ENCODE results near the gene NFIB.

DNA sequence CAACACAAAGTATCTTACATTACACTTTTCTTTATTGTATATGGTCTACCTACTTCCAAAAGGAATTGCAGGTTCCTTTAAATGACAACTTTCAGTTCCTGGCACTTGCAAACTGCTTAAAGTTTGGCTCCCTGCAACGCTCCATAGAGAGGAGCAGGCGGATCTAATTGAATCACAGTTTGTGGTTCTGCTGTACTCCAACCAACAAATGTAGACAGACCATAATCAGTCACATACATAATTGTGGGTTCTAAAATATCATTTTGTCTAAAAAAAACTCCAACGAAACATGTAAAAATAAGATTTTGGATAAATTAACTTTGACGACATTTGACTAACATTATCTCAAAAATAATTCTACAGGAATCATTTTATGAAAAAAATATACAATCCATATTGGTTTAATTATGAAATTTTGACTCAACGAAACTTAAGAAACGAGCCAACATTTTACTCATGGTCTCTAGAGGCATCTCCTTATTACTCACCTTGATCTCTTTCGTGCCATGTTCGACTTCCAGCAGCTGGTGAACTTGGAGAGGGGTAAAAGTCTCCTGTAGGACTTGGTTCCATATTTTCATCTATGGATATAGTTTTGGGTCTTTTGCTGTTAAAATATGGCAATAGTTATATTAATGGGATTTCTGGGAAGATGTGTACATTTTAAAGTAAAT lies 167.6 kb downstream of the NFIB start:
- TF ChIP-seq, protein P1, sequence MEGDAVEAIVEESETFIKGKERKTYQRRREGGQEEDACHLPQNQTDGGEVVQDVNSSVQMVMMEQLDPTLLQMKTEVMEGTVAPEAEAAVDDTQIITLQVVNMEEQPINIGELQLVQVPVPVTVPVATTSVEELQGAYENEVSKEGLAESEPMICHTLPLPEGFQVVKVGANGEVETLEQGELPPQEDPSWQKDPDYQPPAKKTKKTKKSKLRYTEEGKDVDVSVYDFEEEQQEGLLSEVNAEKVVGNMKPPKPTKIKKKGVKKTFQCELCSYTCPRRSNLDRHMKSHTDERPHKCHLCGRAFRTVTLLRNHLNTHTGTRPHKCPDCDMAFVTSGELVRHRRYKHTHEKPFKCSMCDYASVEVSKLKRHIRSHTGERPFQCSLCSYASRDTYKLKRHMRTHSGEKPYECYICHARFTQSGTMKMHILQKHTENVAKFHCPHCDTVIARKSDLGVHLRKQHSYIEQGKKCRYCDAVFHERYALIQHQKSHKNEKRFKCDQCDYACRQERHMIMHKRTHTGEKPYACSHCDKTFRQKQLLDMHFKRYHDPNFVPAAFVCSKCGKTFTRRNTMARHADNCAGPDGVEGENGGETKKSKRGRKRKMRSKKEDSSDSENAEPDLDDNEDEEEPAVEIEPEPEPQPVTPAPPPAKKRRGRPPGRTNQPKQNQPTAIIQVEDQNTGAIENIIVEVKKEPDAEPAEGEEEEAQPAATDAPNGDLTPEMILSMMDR (IDR thresholded peaks at IDR 0.05): no peak
- TF ChIP-seq EZH2 (IDR thresholded peaks at IDR 0.05) (no peak), EZH2phosphoT487 (IDR thresholded peaks at IDR 0.05) (no peak)
